Bronchial epithelial cell (primary cell): Measurements from ENCODE around the gene ASB3. TPM values are rescaled to one million over a fixed set of nuclear protein-coding genes. Genes with fewer than 3 reads are reported as not detected.

Experiments
- DNase-seq: peaks from one replicate; pipeline ENCODE4 v3.0.0-alpha.2; 2010; ENCODE audit warnings: low read depth
- FAIRE-seq: peaks from 2 replicates; lab custom pipeline; 2011; peaks lifted over from hg19 to GRCh38; lab: Jason Lieb, UNC
- H3K27me3 ChIP-seq: 2 replicates; pipeline ENCODE4 v1.5.1; 2011; ENCODE audit warnings: low read length; ENCODE audit not compliant: control insufficient read depth, insufficient read depth
- H3K36me3 ChIP-seq: 2 replicates; pipeline ENCODE4 v1.5.1; 2011; ENCODE audit warnings: low read length; ENCODE audit not compliant: control insufficient read depth, insufficient read depth
- H3K4me3 ChIP-seq: 2 replicates; pipeline ENCODE4 v1.5.1; 2011; ENCODE audit warnings: mild to moderate bottlenecking, low read depth, low read length, control low read depth
- total RNA-seq: library from RNA; depleted of rRNA; stranded (reverse); fragments of >200 nt; gene quantifications from 2 replicates; pipeline ENCODE4 v1.2.1, GENCODE V29; 2014
- TF ChIP-seq, protein P1 (sequence below): IDR thresholded peaks from 2 replicates; pipeline ENCODE4 v1.5.1; 2011; ENCODE audit warnings: mild to moderate bottlenecking, moderate library complexity, low read length, control low read depth, inconsistent platforms; ENCODE audit not compliant: insufficient read depth, severe bottlenecking

The ASB3 gene
- total RNA-seq, 1 donor from 2014 or later, result 13.4 TPM

DNA sequence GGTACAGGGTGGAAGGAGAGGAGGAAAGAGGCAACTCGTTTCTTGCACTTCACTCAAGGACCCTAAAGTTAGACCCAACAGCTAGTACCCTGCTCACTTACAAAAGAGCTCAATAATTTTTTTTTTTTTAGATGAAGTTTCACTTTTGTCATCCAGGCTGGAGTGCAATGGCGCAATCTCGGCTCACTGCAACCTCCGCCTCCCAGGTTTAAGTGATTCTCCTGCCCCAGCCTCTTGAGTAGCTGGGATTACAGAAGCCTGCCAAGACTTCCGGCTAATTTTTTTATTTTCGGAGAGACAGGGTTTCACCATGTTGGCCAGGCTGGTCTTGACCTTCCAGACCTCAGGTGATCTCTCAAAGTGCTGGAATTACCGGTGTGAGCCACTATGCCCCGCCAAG, 4.1 kb downstream of the ASB3 start:
- FAIRE-seq, result no peak
- Histone ChIP-seq H3K36me3 (no peaks in the 10 kb centered on the region), H3K27me3 (no peaks in the 10 kb centered on the region), H3K4me3 (no peak overlapping the region)
- TF ChIP-seq, protein P1, sequence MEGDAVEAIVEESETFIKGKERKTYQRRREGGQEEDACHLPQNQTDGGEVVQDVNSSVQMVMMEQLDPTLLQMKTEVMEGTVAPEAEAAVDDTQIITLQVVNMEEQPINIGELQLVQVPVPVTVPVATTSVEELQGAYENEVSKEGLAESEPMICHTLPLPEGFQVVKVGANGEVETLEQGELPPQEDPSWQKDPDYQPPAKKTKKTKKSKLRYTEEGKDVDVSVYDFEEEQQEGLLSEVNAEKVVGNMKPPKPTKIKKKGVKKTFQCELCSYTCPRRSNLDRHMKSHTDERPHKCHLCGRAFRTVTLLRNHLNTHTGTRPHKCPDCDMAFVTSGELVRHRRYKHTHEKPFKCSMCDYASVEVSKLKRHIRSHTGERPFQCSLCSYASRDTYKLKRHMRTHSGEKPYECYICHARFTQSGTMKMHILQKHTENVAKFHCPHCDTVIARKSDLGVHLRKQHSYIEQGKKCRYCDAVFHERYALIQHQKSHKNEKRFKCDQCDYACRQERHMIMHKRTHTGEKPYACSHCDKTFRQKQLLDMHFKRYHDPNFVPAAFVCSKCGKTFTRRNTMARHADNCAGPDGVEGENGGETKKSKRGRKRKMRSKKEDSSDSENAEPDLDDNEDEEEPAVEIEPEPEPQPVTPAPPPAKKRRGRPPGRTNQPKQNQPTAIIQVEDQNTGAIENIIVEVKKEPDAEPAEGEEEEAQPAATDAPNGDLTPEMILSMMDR, result no peak
- no peak for DNase-seq

DNA sequence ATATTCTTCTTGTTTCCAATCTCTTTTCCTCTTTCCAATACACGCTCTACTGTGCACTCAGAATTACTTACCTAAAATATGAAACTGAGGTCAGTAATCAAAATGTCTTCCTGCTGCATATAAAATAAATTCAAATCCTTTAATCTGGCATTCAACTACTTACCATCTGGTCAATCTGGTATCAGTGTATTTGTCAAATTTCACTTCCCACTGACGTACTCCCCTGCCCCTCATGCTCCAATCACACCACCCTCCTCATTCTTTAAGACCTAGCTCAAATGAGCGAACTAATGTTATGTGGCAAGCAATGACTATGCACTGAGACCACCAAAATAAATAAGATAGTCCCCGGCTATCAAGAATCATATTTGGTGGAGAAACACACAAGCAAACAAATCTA, 6.7 kb downstream of the ASB3 start:
- TF ChIP-seq, protein P1, result no peak
- no peak overlapping the region for H3K4me3 ChIP-seq
- H3K36me3 ChIP-seq, result no peaks in the 10 kb centered on the region
- DNase-seq (no peak), FAIRE-seq (no peak)
- H3K27me3 ChIP-seq, result no peaks in the 10 kb centered on the region

DNA sequence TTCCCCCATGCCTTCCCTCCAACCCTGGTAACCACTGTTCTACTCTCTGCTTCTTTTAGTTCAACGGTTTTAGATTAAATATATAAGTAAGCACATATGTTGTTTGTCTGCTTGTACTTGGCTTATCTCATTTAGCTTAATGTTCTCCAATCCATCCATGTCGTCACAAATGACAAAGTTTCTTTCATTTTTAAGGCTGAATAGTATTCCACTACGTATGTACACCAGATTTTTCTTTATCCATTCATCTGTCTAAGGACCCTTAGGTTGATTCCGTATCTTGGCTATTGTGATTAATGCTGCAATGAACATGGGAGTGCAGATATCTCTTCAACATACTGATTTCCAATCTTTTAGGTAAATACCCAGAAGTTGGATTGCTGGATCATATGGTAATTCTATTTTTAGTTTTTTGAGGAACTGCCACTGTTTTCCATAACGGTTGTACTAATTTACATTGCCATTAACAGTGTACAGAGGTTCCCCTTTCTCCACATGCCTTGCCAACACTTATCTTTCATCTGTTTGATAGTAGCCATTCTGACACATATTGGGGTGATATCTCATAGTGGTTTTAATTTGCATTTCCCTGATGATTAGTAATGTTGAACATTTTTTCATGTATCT, 8.1 kb downstream of the ASB3 start:
- TF ChIP-seq, protein P1, result no peak
- no peak overlapping the region for H3K4me3 ChIP-seq
- DNase-seq, result no peak
- no peaks in the 10 kb centered on the region for H3K36me3 ChIP-seq
- H3K27me3 ChIP-seq, result no peaks in the 10 kb centered on the region
- no peak for FAIRE-seq

DNA sequence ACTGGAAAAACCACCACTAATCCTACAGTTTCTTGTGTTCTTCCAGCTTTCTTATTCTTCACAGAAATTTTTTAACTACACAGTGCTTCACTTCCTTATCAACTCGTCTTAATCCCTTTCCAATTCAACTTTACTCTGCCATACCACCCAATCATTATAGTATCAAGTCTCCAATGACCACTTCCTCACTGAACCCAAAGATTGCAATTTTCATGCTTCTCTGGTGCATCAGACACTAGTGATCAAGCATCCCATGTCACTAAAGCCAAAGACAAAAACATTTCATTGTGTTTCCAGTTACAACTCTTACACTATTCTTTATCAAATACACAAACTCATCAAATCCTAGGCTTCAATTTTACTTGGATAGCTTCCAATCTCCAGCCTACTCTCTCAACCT, 9.6 kb downstream of the ASB3 start:
- Histone ChIP-seq H3K27me3 (no peaks in the 10 kb centered on the region), H3K4me3 (no peak overlapping the region), H3K36me3 (no peaks in the 10 kb centered on the region)
- DNase-seq, result no peak
- FAIRE-seq, result no peak
- TF ChIP-seq, protein P1, result no peak

GRCh38 chr2:53770264-53770663, 16.5 kb downstream of the ASB3 start:
- no peaks in the 10 kb centered on the region for H3K36me3 ChIP-seq
- no peak overlapping the region for H3K4me3 ChIP-seq
- TF ChIP-seq, protein P1, result no peak
- peak; percentile 79 for DNase-seq
- FAIRE-seq, result no peak
- H3K27me3 ChIP-seq, result no peaks in the 10 kb centered on the region
